Colonic mucosa (tissue), 4 donors: ENCODE data around the gene MMADHC. TPM values are rescaled to one million over a fixed set of nuclear protein-coding genes. Genes with fewer than 3 reads are reported as not detected.

ENCODE experiments used
- DNase-seq: peaks from one replicate; pipeline ENCODE4 v3.0.0-alpha.2; 2020
- H3K27ac ChIP-seq: fragments of 200-600 bp; one replicate; pipeline ENCODE4 v1.8.0; 2021
- H3K27me3 ChIP-seq: fragments of 200-600 bp; one replicate; pipeline ENCODE4 v1.8.0; 2021
- H3K36me3 ChIP-seq: fragments of 200-600 bp; one replicate; pipeline ENCODE4 v1.8.0; 2021
- H3K4me1 ChIP-seq: fragments of 200-600 bp; one replicate; pipeline ENCODE4 v1.8.0; 2021; ENCODE audit warnings: mild to moderate bottlenecking
- H3K4me3 ChIP-seq: fragments of 200-600 bp; one replicate; pipeline ENCODE4 v1.8.0; 2021
- H3K9ac ChIP-seq, 2 donors: one replicate each; pipeline ENCODE4 v1.7.0; 2013; ENCODE audit warnings: control low read depth in 2 of 2, low read depth in 2 of 2, low read length in 2 of 2
- H3K9me3 ChIP-seq: fragments of 200-600 bp; one replicate; pipeline ENCODE4 v1.8.0; 2021
- CTCF ChIP-seq: fragments of 200-600 bp; IDR thresholded peaks from one replicate; pipeline ENCODE4 v1.8.0; 2022; ENCODE audit warnings: antibody characterized with exemption, mild to moderate bottlenecking
- intact Hi-C: fragments of 100-400 bp; cut with DNase I; formaldehyde crosslinking; loops from one replicate; pipeline ENCODE4 v1.14.1; 2022
- total RNA-seq, 2 donors: library from RNA; stranded (reverse); fragmentation: NEBNext Ultra II Directional in 1 of 2; extraction: Animal tissue kit (Norgen Biotek cat#: 25700) in 1 of 2; gene quantifications; one replicate each; pipeline ENCODE4 v1.2.1, GENCODE V29; 2021
- donor health status: healthy.
- donor health status: DM: no; HTN: no; CAD: no.
- donor health status: DM: no; HTN: no; CAD: no.

Gene MMADHC
- total RNA-seq, 2 donors from 2014 or later: 110 to 127 TPM

- H3K36me3 ChIP-seq: no peaks in the 10 kb centered on the region
- H3K27ac ChIP-seq: no peak overlapping the region
- H3K9me3 ChIP-seq: no peaks in the 10 kb centered on the region
- intact Hi-C loops: no loop called here
- H3K4me1 ChIP-seq: no peaks in the 10 kb centered on the region
- DNase-seq: no peak
- H3K27me3 ChIP-seq: no peaks in the 10 kb centered on the region
- no peak overlapping the region for H3K4me3 ChIP-seq
- no peak for TF ChIP-seq CTCF
- no peak overlapping the region for H3K9ac ChIP-seq
Observed at GRCh38 chr2:149625671-149626070, 38.1 kb upstream of the MMADHC start.

GRCh38 chr2:149625271-149625670 is 37.7 kb upstream of the MMADHC start:
- Histone ChIP-seq H3K9me3 (no peaks in the 10 kb centered on the region), H3K4me1 (no peaks in the 10 kb centered on the region)
- no peak for TF ChIP-seq CTCF

GRCh38 chr2:149622343-149622742 is 34.8 kb upstream of the MMADHC start:
- no peak overlapping the region for H3K27ac ChIP-seq
- no peak for TF ChIP-seq CTCF
- H3K9me3 ChIP-seq: no peaks in the 10 kb centered on the region
- no peak for DNase-seq
- intact Hi-C loops: no loop called here
- H3K4me3 ChIP-seq: no peak overlapping the region
- H3K36me3 ChIP-seq: no peaks in the 10 kb centered on the region
- H3K27me3 ChIP-seq: no peaks in the 10 kb centered on the region
- no peaks in the 10 kb centered on the region for H3K4me1 ChIP-seq
- H3K9ac ChIP-seq: no peak overlapping the region

More at GRCh38 chr2:149625271-149625670, 37.7 kb upstream of the MMADHC start:
- H3K9ac ChIP-seq: no peak overlapping the region
- no peak for DNase-seq
- H3K4me3 ChIP-seq: no peak overlapping the region
- no peaks in the 10 kb centered on the region for H3K27me3 ChIP-seq
- intact Hi-C loops: no loop called here
- no peak overlapping the region for H3K27ac ChIP-seq
- no peaks in the 10 kb centered on the region for H3K36me3 ChIP-seq

GRCh38 chr2:149617476-149617875 is 29.9 kb upstream of the MMADHC start:
- Histone ChIP-seq H3K36me3 (no peaks in the 10 kb centered on the region), H3K4me3 (no peak overlapping the region), H3K9ac (no peak overlapping the region), H3K9me3 (no peaks in the 10 kb centered on the region), H3K27me3 (no peaks in the 10 kb centered on the region), H3K4me1 (no peaks in the 10 kb centered on the region), H3K27ac (no peak overlapping the region)
- DNase-seq: no peak
- no peak for TF ChIP-seq CTCF
- intact Hi-C loops: no loop called here

GRCh38 chr2:149616681-149617456 is 29.3 kb upstream of the MMADHC start:
- DNase-seq: no peak
- no peaks in the 10 kb centered on the region for H3K4me1 ChIP-seq
- no peak for TF ChIP-seq CTCF
- H3K4me3 ChIP-seq: no peak overlapping the region
- H3K27me3 ChIP-seq: no peaks in the 10 kb centered on the region
- intact Hi-C loops: no loop called here
- no peaks in the 10 kb centered on the region for H3K36me3 ChIP-seq
- H3K9me3 ChIP-seq: no peaks in the 10 kb centered on the region
- H3K9ac ChIP-seq: no peak overlapping the region
- no peak overlapping the region for H3K27ac ChIP-seq
